GM19043 (cell line): Measurements from ENCODE around the gene ENKD1.

ENCODE experiments used
- ATAC-seq: cut with Tn5 transposase; IDR thresholded peaks from one replicate; pipeline ENCODE4 v1.9.1; 2021; ENCODE audit warnings: low read depth; ENCODE audit not compliant: unreplicated experiment

ENKD1 gene

GRCh38 chr16:67679935-67680897 lies 13.7 kb upstream of the ENKD1 start:
- no peak for ATAC-seq

DNA sequence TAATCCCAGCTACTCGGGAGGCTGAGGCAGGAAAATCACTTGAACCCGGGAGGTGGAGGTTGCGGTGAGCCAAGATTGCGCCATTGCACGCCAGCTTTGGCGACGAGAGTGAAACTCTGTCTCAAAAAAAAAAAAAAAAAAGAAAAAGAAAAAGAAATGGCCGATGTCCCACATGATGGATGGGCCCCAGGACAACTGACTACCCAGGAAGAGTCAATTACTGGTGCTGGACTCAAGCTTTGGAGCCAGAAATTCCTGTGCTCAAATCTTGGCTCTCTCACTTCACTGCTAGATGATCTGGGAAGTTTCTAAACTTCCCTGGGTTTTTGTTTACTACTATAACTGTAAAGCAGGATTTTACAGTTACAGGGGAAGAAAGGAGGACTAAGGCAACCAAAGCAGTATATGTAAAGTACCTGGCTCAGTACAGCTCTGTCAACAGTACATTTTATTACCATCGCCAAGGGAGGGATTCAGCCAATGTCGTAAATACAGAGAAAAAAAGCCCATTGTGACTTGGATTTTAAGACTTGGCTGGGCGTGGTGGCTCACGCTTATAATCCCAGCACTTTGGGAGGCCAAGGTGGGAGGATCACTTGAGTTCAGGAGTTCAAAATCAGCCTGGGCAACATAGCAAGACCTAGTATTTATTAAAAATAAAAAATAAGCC lies 11.9 kb upstream of the ENKD1 start:
- ATAC-seq = no peak

DNA sequence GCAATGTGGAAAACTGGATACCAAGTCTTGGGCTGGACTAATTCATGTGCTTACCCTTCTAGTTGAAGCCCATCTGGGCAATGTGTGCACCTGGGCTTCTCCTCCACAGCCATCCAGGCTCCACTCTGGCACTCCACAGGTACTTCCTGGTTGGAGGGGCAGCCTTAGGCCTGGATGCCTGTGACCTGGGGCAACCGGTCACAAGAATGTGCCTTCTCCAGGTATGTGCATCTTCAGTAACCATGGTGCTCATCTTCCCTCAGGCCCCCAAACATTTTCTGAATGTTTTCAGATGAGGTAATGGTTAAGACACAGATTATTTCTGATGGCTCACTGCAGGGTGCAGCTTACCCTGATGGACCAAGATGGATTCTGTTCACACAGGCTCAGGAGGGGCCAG lies 11.2 kb upstream of the ENKD1 start:
- no peak for ATAC-seq

- no peak for ATAC-seq
Measured at GRCh38 chr16:67676939-67677338, 10.4 kb upstream of the ENKD1 start.

GRCh38 chr16:67676516-67676915 lies 10.0 kb upstream of the ENKD1 start:
- no peak for ATAC-seq

- ATAC-seq = no peak
Measured at GRCh38 chr16:67675999-67676398, 9.4 kb upstream of the ENKD1 start.

- no peak for ATAC-seq
Measured at GRCh38 chr16:67675579-67675935, 9.0 kb upstream of the ENKD1 start.

DNA sequence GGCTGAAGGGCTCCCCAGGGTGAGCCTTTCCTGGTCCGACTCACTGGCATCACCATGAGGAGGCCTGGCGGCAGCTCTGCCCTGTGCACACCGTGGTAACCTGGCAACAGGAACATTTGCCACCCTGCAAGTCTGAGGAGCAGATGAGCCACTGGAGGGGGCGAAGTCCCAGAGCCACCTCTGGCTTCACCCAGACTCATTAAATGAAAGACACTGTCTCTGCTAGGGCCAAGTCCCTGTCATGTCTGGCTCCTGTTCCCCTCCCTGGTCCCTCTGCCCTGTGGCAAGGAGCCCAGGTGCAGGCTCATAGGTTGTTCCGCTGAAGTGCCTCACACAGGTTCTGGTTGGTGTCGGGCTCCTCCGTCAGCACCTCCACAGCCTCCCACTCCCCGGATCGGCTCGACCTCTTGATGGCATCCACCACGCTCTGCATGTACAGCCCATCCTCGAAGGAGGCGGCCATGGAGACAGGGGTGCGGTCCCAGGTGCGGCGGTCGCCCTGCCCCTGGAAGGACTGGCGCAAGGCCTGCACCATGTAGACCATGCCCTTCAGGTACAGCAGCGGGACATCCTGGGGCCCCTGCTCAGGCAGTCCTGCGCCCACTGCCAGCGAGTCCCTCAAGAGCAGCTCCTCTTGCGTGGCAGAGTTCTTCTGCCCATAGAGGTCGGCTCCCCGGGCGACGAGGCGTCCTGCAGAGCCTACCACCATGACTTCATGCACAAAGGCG lies 8.5 kb upstream of the ENKD1 start:
- no peak for ATAC-seq

DNA sequence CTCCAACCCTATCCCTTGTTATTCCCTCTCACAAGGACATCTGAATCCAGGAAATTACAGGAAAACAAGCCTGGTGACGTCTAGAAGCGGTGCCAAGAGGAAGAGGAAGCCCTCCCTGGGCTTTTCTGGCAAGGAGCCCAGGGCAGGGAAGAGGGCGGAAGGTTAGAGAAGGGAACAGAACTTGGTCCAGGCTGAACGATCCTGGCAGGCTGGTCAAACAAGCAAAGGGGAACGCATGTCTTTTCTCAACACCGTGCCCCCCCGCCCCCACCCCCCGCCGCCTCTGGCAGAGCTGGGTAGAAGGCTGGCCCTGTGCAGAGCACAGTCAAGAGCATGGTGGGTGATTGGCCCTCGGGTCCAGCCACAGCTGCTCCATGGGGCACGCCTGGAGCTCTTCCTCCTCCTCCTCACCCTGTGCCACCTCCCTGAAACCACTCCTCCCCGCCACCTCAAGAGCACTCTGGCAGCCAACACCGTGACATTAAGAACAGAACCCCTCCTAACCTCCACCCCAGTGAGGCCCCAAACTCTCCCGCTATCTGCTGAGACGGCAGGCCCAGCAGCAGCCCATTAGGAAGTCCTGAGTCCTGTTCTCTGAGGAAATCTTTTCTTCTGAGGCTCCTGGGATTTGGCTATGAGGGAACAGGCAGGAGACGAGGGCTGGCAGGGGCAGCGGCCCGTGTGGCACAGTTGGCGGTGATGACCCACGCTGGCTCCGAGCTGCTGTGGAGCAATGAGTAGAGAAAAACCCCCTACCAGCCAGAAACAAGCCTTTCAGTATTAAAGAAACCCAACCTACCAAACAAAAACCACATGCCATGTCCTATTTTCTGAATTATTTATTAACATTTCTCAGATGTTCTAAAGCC lies 7.4 kb upstream of the ENKD1 start:
- no peak for ATAC-seq

- no peak for ATAC-seq
Measured at GRCh38 chr16:67672739-67673662, 6.5 kb upstream of the ENKD1 start.

GRCh38 chr16:67672306-67672705 lies 5.8 kb upstream of the ENKD1 start:
- ATAC-seq = no peak

DNA sequence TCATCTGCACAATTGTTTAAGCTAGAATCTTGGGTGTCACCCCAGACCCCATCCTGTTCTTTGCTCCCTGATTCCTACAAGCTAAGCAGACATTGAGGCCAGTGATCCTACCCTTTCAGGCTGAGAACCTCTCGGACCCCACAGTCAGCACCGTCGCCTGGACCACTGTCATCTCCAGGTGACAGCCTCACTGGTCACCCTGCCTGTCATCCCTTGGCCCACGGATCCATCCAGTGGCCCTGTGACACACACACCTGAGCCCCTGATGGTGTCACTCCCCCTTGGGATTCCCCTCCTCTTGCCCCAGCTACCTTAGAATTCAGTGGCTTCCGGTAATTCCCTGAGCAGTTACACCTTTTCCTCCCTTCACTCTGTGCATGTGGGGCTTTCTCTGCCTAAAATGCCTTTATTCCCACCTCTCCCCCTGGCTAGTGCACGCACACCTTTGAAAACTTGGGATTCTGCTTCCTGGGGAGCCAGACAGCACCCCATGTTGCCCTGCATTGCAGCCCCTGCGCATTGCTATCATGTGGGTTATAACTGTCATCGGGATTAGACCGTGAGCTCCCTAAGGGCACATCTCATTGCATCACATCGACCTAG lies 3.0 kb upstream of the ENKD1 start:
- no peak for ATAC-seq

GRCh38 chr16:67668495-67669157 lies 2.1 kb upstream of the ENKD1 start:
- ATAC-seq = no peak

DNA sequence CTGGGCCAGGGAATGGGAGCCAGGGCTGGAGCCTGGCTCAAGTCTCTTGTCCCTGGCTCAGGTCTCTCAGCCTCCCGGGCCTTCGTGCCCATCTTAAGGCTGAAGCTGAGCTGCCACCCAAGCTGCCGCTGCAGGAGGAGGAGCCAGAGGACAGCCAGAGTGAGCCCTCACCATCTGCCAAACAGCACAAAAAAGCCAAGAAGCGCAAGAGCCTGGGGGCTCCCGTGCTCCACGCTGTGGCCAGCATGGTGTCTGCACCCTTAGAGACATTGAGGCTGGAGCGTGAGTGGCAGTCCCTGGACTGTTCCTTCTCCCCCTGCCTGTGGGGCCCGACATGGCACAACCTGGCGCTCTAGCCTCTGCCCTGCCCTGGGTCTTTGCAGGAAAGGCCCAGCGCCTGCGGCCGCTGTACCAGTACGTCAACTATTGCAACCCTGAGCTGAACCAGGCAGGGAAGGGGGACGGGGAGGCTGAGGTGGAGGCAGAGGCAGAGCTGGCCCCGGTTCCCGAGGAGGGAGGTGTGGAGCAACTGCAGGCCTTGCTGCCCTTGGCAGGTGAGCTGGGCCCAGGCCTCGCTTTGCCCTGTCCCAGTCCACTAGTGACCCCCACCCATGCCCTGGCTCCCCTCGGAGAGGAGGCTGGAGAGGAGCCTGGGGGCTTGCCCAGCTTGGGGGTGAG lies 1.4 kb upstream of the ENKD1 start:
- peak; percentile 75 for ATAC-seq

- ATAC-seq = no peak
Measured at GRCh38 chr16:67667453-67667816, 885 bp upstream of the ENKD1 start.

DNA sequence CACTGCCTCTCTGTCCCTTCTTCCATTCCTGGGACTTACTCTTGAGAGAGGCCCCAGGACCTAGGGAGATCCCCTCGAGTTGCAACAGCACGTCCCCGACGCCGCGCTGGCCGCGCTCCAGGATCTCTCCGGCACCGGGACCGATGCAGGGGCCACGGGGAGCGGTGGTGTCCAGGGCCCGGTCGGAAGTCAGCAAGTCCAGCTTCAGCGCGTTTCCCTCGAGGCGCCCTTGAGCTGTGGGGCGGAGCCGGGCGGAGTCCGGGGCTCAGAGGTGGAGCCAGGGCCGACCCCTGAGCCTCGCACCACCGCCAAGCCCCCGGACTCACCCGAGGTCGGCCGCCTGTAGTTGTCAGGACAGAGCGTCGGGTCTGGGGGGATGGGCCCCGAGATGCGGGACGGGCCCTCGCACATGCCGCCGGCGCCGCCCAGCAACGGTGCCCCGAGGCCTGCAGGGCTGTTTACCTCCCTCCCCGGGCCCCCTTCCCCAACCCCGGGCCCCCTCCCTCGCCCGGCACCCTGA lies 458 bp downstream of the ENKD1 start:
- no peak for ATAC-seq

DNA sequence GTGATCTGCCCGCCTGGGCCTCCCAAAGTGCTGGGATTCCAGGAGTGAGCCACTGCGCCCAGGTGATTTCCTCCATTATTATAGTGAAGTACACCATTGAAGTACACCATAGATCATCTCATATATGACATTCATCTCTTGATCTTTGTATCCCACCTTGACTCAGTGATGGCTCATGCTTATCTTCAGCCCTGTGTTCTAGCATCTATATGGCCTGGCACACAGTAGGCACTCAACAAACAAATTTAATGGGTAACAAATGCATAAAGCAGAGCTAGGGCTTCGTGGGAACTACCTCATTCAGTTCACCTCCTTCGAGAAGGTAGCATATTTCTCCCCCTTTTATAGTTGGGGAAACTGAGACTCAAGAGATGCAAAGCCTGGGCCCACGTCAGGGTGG lies 952 bp downstream of the ENKD1 start:
- no peak for ATAC-seq

DNA sequence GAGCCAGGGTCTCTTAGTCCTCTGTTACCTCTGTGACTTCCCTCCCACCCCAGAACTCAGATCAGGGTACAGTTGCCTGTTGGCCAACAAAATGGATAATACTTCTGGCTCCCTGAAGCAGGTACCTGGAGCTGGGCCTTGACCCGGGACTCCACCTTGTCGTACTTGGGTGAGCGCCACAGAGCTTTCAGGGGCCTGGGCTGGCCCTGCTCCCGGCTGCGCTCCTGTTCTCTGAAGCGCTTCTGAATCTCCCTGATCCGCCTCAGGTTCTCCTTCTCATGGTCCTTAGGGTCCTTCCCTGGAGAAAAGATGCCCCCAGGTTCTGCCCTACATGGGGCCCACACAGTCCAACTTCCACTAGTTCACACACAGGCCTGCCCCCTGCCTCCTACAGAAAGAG lies 1.7 kb downstream of the ENKD1 start:
- ATAC-seq = no peak
